CD14-positive monocyte (primary cell): ENCODE results near the gene KRT7. TPM values are rescaled to one million over a fixed set of nuclear protein-coding genes. Genes with fewer than 3 reads are reported as not detected.

ENCODE experiments used
- DNase-seq, 3 donors: peaks; one replicate each; pipeline ENCODE4 v3.0.0-alpha.2; 2011 to 2022
- H2AFZ ChIP-seq: 2 replicates; pipeline ENCODE4 v1.6.0; 2012; ENCODE audit warnings: mild to moderate bottlenecking, low read depth, low read length, inconsistent platforms; ENCODE audit not compliant: insufficient read depth, poor library complexity, severe bottlenecking
- H3K27ac ChIP-seq, 2 donors: 1 replicate in 1 of 2; 2 replicates in 1 of 2; pipeline ENCODE4 v1.5.1; 2012 to 2013; ENCODE audit warnings: low read length in 2 of 2, control low read depth in 1 of 2, inconsistent platforms in 1 of 2, low read depth in 1 of 2, mild to moderate bottlenecking in 1 of 2
- H3K27me3 ChIP-seq, 2 donors: one replicate each; pipeline versions ENCODE4 v1.6.0 to v1.6.1; 2011 to 2013; ENCODE audit warnings: low read length in 2 of 2; ENCODE audit not compliant: control insufficient read depth in 2 of 2, insufficient read depth in 2 of 2
- H3K36me3 ChIP-seq, 2 donors: replicated peaks in 1 of 2; 1 replicate in 1 of 2; 2 replicates in 1 of 2; pipeline versions ENCODE4 v1.5.1 to v1.6.1; 2012 to 2013; ENCODE audit warnings: low read length in 2 of 2, control low read depth in 1 of 2, inconsistent platforms in 1 of 2, mild to moderate bottlenecking in 1 of 2; ENCODE audit not compliant: insufficient read depth in 2 of 2, control insufficient read depth in 1 of 2
- H3K4me1 ChIP-seq, 2 donors: 1 replicate in 1 of 2; 2 replicates in 1 of 2; pipeline versions ENCODE4 v1.5.1 to v1.6.1; 2012 to 2013; ENCODE audit warnings: low read length in 2 of 2, control low read depth in 1 of 2, inconsistent platforms in 1 of 2, mild to moderate bottlenecking in 1 of 2, moderate library complexity in 1 of 2; ENCODE audit not compliant: insufficient read depth in 2 of 2, control insufficient read depth in 1 of 2
- H3K4me2 ChIP-seq: replicated peaks from 2 replicates; pipeline ENCODE3; 2012; ENCODE audit warnings: low read length, moderate library complexity, mild to moderate bottlenecking; ENCODE audit not compliant: poor library complexity, severe bottlenecking; ENCODE audit errors: extremely low read depth
- H3K4me3 ChIP-seq, 3 experiments: fragments of 200-600 bp in 1 of 3; sonication (generic) in 1 of 3; replicated peaks in 1 of 3; 1 replicate in 2 of 3; 2 replicates in 1 of 3; pipeline ENCODE4 v1.5.1; 2011 to 2013; ENCODE audit warnings: low read length in 3 of 3, mild to moderate bottlenecking in 3 of 3, control low read depth in 2 of 3, low read depth in 2 of 3, inconsistent platforms in 1 of 3, moderate library complexity in 1 of 3
- H3K79me2 ChIP-seq: 2 replicates; pipeline ENCODE4 v1.6.0; 2012; ENCODE audit warnings: mild to moderate bottlenecking, control low read depth, inconsistent platforms, low read length, moderate library complexity; ENCODE audit not compliant: insufficient read depth
- H3K9ac ChIP-seq: 2 replicates; pipeline ENCODE4 v1.6.0; 2017; ENCODE audit warnings: low read length, mild to moderate bottlenecking; ENCODE audit not compliant: insufficient read depth, poor library complexity, severe bottlenecking
- H3K9me3 ChIP-seq, 2 donors: replicated peaks in 1 of 2; 1 replicate in 1 of 2; 2 replicates in 1 of 2; pipeline versions ENCODE4 v1.5.1 to v1.6.1; 2012 to 2013; ENCODE audit warnings: low read length in 2 of 2, control low read depth in 1 of 2; ENCODE audit not compliant: control insufficient read depth in 1 of 2, insufficient read depth in 1 of 2
- H4K20me1 ChIP-seq: 2 replicates; pipeline ENCODE4 v1.6.0; 2012; ENCODE audit warnings: mild to moderate bottlenecking, low read length, control low read depth, moderate library complexity; ENCODE audit not compliant: insufficient read depth
- H3K27ac Mint-ChIP-seq, 7 donors: one replicate each; pipeline ENCODE4 v1.8.0; 2020; ENCODE audit warnings: mild to moderate bottlenecking in 7 of 7, mixed read lengths in 7 of 7, moderate library complexity in 6 of 7, inconsistent platforms in 2 of 7
- H3K27me3 Mint-ChIP-seq, 3 donors: one replicate each; pipeline ENCODE4 v1.8.0; 2021 to 2022; ENCODE audit warnings: low read depth in 3 of 3, mild to moderate bottlenecking in 3 of 3, mixed read lengths in 3 of 3, moderate library complexity in 3 of 3, inconsistent platforms in 1 of 3
- H3K36me3 Mint-ChIP-seq, 2 donors: one replicate each; pipeline ENCODE4 v1.8.0; 2020; ENCODE audit warnings: mixed read lengths in 2 of 2, inconsistent platforms in 1 of 2, mild to moderate bottlenecking in 1 of 2
- H3K4me1 Mint-ChIP-seq: one replicate; pipeline ENCODE4 v1.8.0; 2020; ENCODE audit warnings: mild to moderate bottlenecking, mixed read lengths
- H3K4me3 Mint-ChIP-seq, 2 donors: one replicate each; pipeline ENCODE4 v1.8.0; 2020; ENCODE audit warnings: mild to moderate bottlenecking in 2 of 2, mixed read lengths in 2 of 2, moderate library complexity in 1 of 2
- H3K9me3 Mint-ChIP-seq, 7 donors: one replicate each; pipeline ENCODE4 v1.8.0; 2020 to 2022; ENCODE audit warnings: mixed read lengths in 7 of 7, mild to moderate bottlenecking in 6 of 7, moderate library complexity in 6 of 7, inconsistent platforms in 2 of 7
- CTCF ChIP-seq: fragments of 200-600 bp; IDR thresholded peaks from one replicate; pipeline ENCODE4 v1.8.0; 2022; ENCODE audit warnings: antibody characterized with exemption, mild to moderate bottlenecking
- WGBS: methylation state at CpG from one replicate; pipeline ENCODE4 v1.1.5; 2013; ENCODE audit warnings: missing lambda C conversion rate; ENCODE audit not compliant: insufficient coverage; 5-methylcytosine and 5-hydroxymethylcytosine counted together
- intact Hi-C, 2 donors: fragments of 100-400 bp; cut with micrococcal nuclease; formaldehyde crosslinking; loops; one replicate each; pipeline versions ENCODE4 v1.15.0 to v1.15.1; 2023
- polyA plus RNA-seq, 3 donors: library from polyadenylated mRNA; depleted of rRNA in 1 of 3; unstranded in 2 of 3; stranded (reverse) in 1 of 3; fragments of 300-500 nt in 2 of 3; fragments of >200 nt in 1 of 3; fragmentation: Illumina TruSeq in 2 of 3; gene quantifications; 1 replicate in 2 of 3; 2 replicates in 1 of 3; pipeline ENCODE4 v1.2.3, GENCODE V29; 2012 to 2021

The KRT7 gene
- polyA plus RNA-seq, 3 donors = 1.3 to 2.7 TPM; not detected in 1

DNA sequence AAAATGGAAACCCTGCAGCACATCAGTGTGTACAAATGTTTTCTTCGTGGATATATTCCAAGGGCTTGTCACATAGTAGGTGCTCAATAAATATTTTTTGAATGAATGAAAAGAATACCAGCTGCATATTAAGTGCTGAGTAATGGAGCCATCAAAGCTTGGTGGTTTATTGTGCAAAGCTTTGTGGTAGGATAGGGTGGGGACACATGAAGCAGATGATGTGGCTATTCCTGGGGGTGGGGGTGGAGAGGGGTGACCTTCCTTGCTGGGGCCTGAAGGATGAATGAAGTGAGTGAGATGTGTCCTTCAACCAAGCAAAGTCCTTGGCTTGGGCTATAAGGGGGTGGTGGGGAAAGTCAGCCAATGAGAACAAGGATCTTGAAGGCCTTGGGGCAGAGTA, 62.6 kb downstream of the KRT7 start:
- peak overlapping the region in 1 of 2 donors; percentile 44 for H3K4me3 Mint-ChIP-seq
- H3K36me3 ChIP-seq = no peaks in the 10 kb centered on the region
- H3K4me2 ChIP-seq = peak overlapping the region; percentile 28
- peaks cover 0 to 6% (median 2%) of the 10 kb centered on the region in 7 donors for H3K9me3 Mint-ChIP-seq
- no peaks in the 10 kb centered on the region for H3K9me3 ChIP-seq
- WGBS = no CpG with 5 or more reads among the region's 1 CpG
- peaks cover 3 to 9% of the 10 kb centered on the region in 2 donors for H3K36me3 Mint-ChIP-seq
- peaks cover 32% of the 10 kb centered on the region for H3K4me1 Mint-ChIP-seq
- H3K27me3 ChIP-seq = peaks cover 28 to 41% of the 10 kb centered on the region in 2 donors
- intact Hi-C loops = no loop called here
- H3K27me3 Mint-ChIP-seq = peaks cover 31 to 40% (median 34%) of the 10 kb centered on the region in 3 donors
- H3K79me2 ChIP-seq = no peaks in the 10 kb centered on the region
- peak; percentile 50 to 63 (median 53) for DNase-seq
- no peak overlapping the region for H3K27ac ChIP-seq
- no peak overlapping the region for H3K9ac ChIP-seq
- peak overlapping the region in 4 of 7 donors; percentile 2 to 77 (median 61) for H3K27ac Mint-ChIP-seq
- peaks cover 23 to 32% of the 10 kb centered on the region in 2 donors for H3K4me1 ChIP-seq
- H3K4me3 ChIP-seq = peak overlapping the region in 1 of 3 experiments; percentile 13
- no peaks in the 10 kb centered on the region for H4K20me1 ChIP-seq
- no peak overlapping the region for H2AFZ ChIP-seq
- TF ChIP-seq CTCF = no peak

- Mint-ChIP-seq H3K9me3 (peaks cover 0 to 6% (median 0%) of the 10 kb centered on the region in 7 donors), H3K27ac (peak overlapping the region in 2 of 7 donors; percentile 52 to 65), H3K36me3 (peaks cover 3 to 9% of the 10 kb centered on the region in 2 donors), H3K4me1 (peaks cover 32% of the 10 kb centered on the region), H3K27me3 (peaks cover 26 to 36% (median 33%) of the 10 kb centered on the region in 3 donors), H3K4me3 (peak overlapping the region in 1 of 2 donors; percentile 33)
- DNase-seq = no peak
- WGBS = 95% methylated on average over 4 of the region's 5 CpGs
- Histone ChIP-seq H3K27me3 (peaks cover 28 to 36% of the 10 kb centered on the region in 2 donors), H3K79me2 (no peaks in the 10 kb centered on the region), H2AFZ (no peak overlapping the region), H3K4me2 (no peak overlapping the region), H3K36me3 (no peaks in the 10 kb centered on the region), H3K4me3 (no peak overlapping the region), H3K9ac (no peak overlapping the region), H3K9me3 (no peaks in the 10 kb centered on the region), H3K27ac (no peak overlapping the region), H4K20me1 (no peaks in the 10 kb centered on the region), H3K4me1 (peaks cover 23 to 32% of the 10 kb centered on the region in 2 donors)
- intact Hi-C loops = no loop called here
- TF ChIP-seq CTCF = no peak
Measured at GRCh38 chr12:52296572-52297215, 63.7 kb downstream of the KRT7 start.

Other genes with a start within 250 kb of the KRT7 start
- gene TAMALIN, start 226.3 kb upstream of the KRT7 start, polyA plus RNA-seq = 100 to 1,000 TPM in 1 of 3 donors, 1 to 10 TPM in 1, under 1 TPM in 1; 0.63 to 118 (median 1.6) TPM
- gene NR4A1, start 181.8 kb upstream of the KRT7 start, polyA plus RNA-seq = 1,000 to 10,000 TPM in 1 of 3 donors, 10 to 100 TPM in 2; 10.1 to 1,297 (median 41.4) TPM
- 100 to 1,000 TPM in 1 of 3 donors, 10 to 100 TPM in 2; 20.5 to 120 (median 26.4) TPM for gene ATG101, start 163.3 kb upstream of the KRT7 start, polyA plus RNA-seq
- gene SMIM41, start 153.5 kb upstream of the KRT7 start, polyA plus RNA-seq = not detected
- gene KRT80, start 41.2 kb upstream of the KRT7 start, polyA plus RNA-seq = under 1 TPM; 0.18 to 0.52 (median 0.37) TPM
- not detected for gene KRT86, start 41.4 kb downstream of the KRT7 start, polyA plus RNA-seq
- gene KRT81, start 58.3 kb downstream of the KRT7 start, polyA plus RNA-seq = not detected
- not detected for gene KRT83, start 88.2 kb downstream of the KRT7 start, polyA plus RNA-seq
- not detected for gene KRT85, start 134.2 kb downstream of the KRT7 start, polyA plus RNA-seq
- not detected for gene KRT84, start 152.4 kb downstream of the KRT7 start, polyA plus RNA-seq
- not detected for gene KRT82, start 173.1 kb downstream of the KRT7 start, polyA plus RNA-seq
- not detected for gene KRT75, start 201.1 kb downstream of the KRT7 start, polyA plus RNA-seq
- not detected for gene KRT6B, start 218.9 kb downstream of the KRT7 start, polyA plus RNA-seq
- gene KRT6C, start 240.6 kb downstream of the KRT7 start, polyA plus RNA-seq = not detected